ENCODE measurements around the gene SLC30A4.
"Not testable (repeated sequence)": the region's sequence is repeated elsewhere in the genome, so short reads cannot be mapped to it uniquely, and the experiment has no call there.

Gene SLC30A4

DNA sequence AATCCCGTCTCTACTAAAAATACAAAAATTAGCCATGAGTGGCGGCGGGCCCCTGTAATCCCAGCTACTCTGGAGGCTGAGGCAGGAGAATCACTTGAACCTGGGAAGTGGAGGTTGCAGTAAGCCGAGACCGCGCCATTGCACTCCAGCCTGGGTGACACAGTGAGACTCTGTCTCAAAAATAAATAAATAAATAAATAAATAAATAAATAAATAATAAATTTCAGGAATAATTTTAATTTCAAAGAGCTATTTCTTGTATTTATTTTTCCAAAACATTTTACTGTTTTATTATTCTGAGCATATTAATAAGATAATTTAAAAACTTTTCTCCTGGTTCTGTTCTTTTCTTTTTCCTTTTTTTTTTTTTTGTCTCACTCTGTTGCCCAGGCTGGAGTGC is 15.4 kb downstream of the SLC30A4 start:
- not testable (repeated sequence) for DNase-seq (ENCODE audit: low spot score)

DNA sequence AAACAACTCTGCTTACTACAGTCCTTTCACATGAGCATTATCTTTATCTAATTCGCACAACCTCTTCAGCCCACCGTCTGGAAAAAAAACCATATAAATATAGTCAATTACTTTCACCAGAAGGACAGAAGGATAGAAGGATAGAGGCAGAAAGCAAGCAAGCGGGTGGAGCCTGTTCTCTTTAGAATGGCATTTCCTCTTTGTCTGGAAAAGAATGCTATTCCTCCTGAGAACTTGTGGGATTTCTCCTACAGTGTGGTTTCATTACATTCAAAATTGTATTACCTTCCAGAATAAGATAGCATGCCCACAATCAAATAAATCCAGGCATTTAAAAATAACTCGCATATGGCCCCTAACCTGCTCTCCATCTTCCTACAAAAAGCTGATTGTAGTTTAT is 23.1 kb downstream of the SLC30A4 start:
- DNase-seq (ENCODE audit: low spot score): no peak

DNA sequence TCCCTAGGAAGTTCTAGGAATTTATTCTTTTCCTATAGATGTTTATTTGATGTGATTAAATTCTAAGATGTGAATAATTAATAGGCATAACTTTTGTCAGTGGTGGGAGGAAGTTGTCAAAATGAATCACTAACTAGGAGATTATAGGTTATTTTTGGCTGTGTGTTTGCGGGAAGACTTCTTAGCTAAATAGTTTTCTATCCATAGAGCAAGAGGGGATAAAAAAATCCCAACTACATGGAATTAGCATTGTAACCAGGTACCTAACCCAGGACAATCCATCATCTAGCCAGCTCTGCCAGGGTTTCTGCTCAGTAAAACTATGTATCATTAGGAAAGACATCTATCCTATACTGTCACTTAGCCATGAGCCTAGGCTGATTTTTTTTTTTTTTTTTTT is 23.9 kb downstream of the SLC30A4 start:
- no peak for DNase-seq (ENCODE audit: low spot score)

DNA sequence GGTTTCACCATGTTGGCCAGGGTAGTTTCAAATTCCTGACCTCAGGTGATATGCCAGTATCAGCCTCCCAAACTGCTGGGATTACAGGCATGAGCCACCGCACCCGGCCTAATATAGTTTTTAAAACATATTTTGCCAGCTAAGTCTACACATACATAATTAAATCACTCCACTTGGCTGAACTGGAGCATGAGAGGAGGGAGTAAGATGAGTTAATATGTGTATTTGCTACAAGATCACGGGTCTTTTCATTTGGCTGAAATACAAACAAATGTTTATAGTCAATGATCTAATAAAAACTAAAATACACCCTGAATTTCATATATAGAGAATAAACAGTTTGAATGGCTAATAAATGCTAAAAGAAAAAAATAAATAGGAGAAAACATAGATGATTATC is 25.3 kb downstream of the SLC30A4 start:
- no peak for DNase-seq (ENCODE audit: low spot score)

DNA sequence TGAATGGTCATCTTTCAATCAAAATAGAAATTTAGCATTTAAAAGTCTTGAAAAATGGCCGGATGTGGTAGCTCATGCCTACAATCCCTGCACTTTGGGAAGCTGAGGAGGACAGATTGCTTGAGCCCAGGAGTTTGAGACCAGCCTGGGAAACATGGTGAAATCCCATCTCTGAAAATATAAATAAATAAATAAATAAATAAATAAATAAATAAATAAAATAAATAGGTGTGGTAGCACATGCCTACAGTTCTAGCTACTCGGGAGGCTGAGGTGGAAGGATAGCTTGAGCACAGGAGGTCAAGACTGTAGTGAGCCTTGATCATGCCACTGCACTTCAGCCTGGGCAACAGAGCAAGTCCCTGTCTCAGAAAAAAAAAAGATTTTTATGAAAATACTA is 25.9 kb downstream of the SLC30A4 start:
- no peak for DNase-seq (ENCODE audit: low spot score)

DNA sequence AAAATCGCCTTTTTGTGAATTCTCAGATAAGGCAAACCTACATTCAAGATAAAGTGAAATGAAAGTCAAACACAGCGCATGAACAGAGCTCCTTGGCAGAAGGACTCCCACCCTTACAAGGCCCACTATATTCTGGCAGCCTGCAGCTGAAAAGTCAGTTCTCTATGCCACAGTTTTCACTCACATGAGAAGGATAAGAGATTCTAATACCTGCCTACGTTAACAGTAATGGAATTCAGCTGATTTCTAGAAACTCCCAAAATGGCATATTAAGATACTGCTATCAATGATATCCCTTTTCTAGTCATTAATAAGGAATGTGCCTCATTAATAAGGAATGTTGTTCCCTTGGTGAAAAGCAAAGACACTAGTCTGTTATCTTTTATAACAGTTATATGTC is 27.0 kb downstream of the SLC30A4 start:
- DNase-seq (ENCODE audit: low spot score): no peak

DNA sequence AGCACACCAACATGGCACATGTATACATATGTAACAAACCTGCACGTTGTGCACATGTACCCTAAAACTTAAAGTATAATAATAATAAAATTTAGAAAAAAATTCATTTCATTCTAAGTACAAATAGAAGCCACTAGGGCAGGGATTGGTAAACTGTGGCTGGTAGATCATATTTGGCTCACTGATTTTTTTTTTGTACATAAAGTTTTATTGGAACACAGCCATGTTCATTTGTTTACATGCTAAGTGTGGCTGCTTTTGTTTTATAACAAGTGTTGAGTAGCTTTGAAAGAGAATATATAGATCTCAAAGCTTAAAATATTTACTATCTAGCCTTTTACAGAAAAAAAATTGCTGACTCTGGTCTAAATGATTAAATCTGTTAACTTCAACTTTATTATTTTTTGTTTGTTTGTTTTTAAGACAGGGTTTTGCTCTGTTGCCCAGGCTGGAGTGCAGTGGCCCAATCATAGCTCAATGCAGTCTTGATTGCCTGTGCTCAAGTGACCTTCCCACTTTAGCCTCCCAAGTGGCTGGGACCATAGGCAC is 32.8 kb downstream of the SLC30A4 start:
- DNase-seq (ENCODE audit: low spot score): no peak

DNA sequence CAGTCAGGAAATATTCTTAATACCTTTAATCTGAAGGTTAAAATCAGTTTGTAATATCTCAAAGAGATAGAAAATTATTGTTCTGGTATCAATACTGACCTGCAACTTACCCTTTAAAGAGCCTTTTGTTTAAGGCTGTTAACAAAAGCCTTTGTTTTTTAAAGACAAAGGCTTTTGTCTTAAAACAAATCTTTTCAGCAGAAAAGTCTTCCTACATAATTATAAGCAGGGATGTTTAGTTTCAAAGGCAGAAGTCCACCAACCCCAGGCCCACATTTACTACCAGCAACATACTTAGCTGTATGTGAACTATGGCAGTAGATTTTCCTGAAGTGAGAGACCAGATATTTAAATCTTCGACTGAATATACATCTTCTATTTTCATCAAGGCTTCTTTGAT is 36.2 kb downstream of the SLC30A4 start:
- no peak for DNase-seq (ENCODE audit: low spot score)

DNA sequence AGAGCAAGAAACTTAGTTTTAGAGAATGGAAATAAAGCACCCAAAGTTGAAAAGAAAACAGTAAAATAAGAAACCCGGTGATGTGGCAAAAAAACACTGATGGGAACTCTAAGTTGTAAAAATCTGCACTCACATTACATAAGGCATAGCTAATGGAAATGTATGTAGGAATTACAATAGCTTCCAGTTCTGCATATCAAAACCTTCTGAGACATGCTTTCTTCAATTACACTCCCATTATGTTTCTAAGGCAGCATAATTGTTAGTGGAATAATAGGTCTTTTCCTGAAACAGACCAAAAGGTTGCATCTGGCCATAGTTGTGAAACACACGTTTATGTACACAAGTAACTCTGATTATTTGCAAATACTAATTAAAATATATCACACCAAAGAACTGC is 41.4 kb downstream of the SLC30A4 start:
- DNase-seq (ENCODE audit: low spot score): no peak

DNA sequence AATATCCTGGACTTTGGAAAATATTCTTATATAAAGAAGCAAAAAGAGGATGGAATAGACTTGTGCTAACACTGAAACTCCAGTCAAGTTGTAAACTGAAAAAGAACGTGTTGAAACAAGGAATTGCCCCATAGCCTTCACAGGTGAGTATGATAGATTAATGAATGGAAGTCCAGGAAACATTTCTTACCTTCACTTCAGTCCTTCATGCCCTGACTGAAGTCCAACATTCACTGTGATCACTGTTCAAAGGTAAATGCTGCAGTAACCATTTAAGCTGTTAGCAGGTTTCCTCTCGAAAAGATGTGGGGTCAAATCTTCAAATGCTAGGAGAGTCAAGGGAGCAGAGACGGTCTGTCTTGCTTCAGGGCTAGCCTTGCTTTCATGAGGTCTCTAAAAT is 46.1 kb downstream of the SLC30A4 start:
- no peak for DNase-seq (ENCODE audit: low spot score)

DNA sequence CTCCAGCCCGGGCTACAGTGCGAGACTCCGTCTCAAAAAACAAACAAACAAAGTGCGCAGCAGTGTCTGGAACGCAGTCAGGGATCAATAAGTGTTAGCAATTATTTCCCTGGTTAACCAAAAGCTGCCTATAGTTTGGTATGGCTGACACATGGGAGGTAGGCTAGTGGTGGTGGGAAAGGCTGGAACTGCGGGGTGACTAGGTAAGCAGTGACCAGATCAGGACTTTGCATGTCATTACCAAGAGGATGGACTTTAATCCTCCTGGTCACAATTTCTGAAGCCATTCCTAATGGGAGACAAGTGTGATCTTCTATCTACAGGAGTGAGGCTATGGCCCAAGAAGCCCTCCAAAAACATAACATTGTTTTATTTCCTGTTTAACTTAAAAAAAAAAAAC is 47.8 kb downstream of the SLC30A4 start:
- DNase-seq (ENCODE audit: low spot score): no peak

DNA sequence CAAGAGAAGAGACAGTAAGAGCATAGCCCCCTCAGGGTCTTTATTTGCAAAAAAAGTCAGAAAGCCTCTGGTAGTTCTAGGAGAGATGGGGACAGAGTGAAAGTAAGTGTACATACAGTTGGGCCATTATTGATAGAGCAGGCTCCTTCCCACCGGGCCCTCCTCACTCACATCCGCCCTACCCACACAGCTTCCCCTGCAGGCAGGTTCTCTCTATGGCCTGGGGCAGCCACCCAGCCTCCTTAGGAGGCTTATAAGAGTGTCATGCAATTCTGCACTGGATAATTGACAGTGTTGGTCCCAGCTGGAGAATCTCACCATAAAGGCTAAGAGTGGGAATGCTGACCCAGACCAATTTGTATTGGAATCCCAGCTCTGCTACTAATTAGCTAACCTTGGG is 49.5 kb downstream of the SLC30A4 start:
- DNase-seq (ENCODE audit: low spot score): no peak

DNA sequence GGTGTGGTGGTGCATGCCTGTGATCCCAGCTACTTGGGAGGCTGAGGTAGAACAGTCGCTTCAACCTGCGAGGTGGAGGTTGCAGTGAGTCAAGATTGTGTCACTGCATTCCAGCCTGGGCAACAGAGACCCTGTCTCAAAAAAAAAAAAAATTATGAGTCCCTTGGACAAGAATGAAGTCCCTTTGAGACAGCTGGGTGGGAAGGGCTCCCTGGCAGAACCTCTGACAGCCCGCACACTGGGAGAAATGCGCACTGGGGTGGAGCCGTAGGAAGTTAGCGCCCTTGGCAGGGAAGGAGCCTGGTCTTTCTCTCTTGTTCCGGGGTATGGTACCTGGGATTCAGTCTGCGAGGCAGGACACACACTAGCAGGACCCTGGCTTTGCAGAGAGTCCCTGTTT is 51.4 kb downstream of the SLC30A4 start:
- DNase-seq (ENCODE audit: low spot score): no peak

DNA sequence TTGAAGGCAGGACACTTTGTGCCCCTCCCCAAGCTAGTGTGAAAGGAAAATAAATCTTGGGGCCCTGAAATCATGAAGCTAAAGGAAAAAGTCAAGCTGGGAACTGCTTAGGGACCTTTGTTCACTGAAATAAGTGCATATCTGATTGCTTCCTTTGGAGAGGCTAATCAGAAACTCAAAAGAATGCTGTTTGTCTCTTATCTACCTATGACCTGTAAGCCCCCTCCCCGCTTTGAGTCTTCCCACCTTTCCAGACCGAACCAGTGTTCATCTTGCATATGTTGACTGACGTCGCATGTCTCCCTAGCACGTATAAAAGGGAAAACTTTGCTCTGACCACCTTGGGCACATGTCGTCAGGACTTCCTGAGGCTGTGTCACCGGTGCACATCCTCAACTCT is 53.1 kb downstream of the SLC30A4 start:
- no peak for DNase-seq (ENCODE audit: low spot score)

DNA sequence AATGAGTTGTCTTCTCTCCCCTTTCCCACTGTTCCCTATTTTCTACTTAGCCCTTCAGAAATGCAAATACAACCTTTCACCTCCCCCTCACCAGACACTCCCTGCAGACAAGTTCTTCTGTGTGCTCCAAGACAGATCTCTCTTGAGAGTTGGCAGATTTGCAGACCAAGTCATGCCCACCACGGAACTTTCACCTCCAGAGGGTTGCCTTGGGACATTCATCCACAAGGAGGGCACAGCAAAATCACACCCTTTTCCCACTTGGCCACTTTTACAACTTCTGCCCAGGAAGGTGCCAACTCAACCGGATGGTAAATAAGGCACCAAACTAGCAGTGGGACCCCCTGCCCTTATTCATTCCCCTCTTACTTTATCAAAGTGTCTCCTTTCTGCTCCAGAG is 53.5 kb downstream of the SLC30A4 start:
- DNase-seq (ENCODE audit: low spot score): no peak

DNA sequence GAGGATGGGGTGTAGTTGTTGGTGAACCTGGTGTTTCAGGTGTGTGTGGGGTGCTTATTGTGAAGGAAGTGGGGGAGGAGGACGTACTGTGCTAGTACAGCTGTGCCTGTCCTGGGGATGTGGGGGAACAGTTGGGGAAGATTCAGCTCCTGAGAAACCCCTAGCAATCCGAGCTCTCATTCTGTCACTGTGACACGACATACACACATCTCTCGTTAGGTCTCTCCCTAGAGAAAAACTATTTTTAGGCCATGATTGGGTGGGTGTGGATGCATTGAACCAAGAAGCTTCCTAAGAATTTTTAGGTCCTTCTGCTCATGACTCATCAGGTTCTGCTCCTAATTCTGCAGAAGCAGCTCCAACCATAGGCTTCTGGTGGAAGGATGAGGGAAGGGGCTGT is 54.3 kb downstream of the SLC30A4 start:
- DNase-seq (ENCODE audit: low spot score): no peak

DNA sequence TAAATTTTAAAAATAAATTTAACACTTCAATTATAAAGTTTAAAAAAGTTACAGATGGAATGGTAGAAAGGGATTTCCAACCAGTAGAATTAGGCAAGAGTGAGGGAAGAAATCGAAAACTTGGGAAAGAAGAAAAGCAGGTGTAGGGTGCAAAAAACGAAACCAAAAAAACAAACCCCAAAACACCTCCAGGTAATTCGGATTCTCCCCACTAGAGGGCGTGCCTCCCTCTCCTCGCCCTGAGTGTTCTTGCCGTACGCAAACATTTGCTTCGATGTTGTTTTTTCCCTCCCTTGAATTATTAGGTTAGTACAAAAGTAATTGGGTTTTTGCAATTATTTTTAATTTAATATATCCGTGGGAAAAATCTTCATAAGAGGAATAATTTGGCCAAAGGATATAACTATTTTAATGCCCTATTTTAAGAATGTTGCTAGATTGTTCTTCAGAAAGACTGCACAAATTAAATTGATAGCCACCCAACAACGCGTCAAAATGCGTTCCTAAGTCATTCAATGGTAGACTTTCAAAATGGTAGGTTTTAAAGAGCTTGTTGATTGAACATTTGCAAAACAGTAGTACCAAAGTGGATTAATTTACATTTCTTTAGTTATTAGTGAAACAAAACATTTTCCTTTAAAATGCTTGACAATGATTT is 63.7 kb downstream of the SLC30A4 start:
- DNase-seq (ENCODE audit: low spot score): peak; percentile 56

DNA sequence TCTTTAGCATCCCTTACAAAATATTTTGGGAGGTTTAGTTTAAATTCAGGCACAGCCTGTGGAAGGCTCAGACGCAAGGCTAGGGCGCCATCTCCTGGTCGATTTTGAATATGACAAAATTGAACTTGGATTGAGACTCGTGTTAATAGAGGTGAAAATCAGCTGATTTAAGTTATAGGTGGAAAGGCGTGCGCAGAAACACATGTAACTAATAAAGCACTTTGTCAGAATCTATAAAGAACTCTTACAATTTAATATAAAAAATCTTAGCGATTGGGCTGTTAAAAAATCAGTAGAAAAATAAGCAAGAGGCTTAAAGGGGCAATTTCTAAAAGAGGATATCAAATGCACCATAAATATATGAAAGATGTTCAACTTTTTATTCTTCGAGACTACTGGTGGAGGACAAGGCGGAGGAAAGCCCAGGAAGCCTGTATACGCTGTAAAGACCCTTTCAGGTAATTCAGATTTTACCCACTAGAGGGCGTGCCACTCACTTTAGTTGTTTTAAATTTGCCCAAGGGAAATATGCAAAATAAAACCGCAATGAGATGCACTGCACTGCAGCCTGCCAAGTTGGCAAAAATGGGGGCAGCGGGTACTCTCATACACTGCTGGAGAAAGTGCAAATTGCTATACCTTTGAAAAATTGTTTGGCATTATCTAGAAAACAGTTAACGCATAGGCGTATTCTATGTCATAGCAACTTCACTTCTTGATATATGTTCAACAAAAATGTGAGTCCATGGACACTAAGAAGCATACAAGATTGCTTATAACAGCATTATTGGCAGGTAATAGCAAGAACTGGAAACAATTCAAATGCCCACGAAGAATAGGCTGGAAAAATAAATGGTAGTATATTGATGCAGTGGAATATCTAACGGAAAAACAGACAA is 64.7 kb downstream of the SLC30A4 start:
- peak; percentile 77 for DNase-seq (ENCODE audit: low spot score)

DNA sequence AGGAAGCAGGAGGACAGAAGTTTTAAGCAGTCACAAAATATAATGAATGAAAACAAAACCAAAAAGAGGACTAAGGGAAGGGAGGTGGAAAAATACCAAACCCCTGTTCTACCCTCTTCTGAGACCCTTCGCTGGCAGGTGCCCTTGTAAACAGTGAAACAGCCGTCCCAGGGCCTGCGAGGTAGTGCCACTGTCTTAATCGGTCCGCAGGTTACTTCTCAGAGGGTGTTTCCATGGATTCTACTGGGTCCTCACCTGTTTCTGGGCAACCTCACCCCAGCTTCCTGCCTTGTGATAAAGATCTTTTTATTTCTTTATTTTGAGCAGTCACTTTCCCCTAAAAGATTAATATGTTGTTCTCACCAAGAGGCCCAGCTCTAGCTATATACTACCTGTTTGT is 65.3 kb downstream of the SLC30A4 start:
- DNase-seq (ENCODE audit: low spot score): peak; percentile 24

DNA sequence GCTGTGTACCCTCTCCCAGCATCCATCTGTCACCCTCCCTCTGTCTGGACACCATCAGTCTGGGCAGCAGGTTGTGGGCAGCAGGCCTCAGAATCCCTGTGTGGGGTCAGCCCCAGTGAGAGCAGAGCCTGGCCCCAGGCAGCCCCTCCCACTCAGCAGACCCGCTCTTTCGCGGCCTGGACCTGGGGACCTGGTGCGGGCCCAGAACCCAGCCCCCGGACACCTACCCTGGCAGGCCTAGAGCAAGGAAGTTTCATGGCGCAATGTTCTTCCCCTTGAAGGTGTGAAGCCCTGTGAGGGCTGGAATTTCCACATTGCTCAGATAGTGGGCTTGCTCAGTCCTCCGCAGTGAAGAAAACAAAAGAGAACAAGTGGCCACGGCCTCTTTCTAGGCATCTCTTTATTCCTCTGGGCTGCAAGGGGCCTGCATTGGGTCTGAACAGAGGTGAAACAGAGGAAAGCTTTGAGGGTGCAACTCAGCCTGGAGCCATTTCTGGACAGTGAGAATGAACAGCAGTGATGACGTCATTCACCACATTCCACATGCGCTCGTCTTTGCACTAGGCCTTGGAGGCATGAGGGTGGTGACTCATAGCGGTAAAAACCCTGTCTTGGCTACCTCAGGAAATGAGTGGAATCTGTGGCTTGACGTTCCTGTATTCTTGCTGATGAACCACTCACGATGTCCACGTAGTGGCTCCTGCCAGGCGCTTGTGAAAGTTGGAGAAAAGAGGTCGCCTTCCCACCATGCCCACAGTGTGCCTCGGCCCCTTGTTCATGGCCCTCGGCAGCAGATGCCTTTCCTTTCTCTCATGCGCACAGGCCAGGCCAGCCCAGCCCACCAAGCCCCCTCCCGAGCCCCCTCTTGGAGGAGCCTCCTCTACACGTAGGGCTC is 66.1 kb downstream of the SLC30A4 start:
- DNase-seq (ENCODE audit: low spot score): peak; percentile 24

DNA sequence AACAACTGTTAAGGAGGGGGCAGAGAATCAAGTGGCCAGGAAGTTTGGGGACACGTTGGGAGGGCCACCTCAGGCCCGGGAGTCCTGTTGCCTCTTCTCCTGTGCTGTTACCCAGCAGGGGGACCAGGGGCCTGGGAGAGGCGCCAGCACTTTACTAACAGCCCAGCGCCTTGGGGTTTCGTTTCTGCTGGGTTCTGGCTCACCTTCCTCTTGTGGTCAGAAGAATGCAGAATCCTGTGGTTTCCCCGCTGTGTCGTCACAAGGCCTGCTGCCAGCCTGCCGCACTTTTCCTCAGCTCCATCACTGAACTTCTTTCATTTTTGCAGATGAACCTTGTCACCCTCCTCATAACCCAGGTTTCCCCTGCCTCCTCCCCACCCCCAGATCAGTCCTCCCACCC is 67.7 kb downstream of the SLC30A4 start:
- DNase-seq (ENCODE audit: low spot score): peak; percentile 74

DNA sequence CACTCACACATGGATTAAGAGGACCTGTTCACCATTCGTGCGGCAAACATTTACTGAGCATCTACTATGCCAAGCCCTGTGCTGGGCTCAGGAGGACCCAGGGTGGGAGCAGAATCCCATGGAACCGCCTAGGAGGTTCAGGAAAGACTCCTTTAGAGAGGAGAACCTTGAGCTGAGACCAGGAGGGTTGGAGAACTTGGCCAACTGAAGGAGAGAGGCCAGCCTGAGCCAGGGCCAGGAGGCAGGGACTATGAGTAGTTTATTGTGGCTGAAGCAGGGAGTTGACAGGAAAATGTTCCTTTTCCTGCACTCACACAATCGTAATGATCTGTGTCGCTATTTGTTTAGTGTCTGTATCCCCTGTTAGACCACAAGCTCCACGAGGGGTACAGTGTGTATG is 71.3 kb downstream of the SLC30A4 start:
- DNase-seq (ENCODE audit: low spot score): no peak

All from germinal center (tissue), 1 donor.